GM23338 (cell line): Measurements from ENCODE around the gene SEMG2. TPM values are rescaled to one million over a fixed set of nuclear protein-coding genes. Genes with fewer than 3 reads are reported as not detected.

Experiments used
- ATAC-seq: fragments of 200-7000 bp; cut with Tn5 transposase; 3 replicates; pipeline ENCODE4 v1.9.1; 2020
- DNase-seq: peaks from one replicate; pipeline ENCODE4 v3.0.0-alpha.2; 2015; ENCODE audit warnings: low spot score
- H2AFZ ChIP-seq: fragments of 200-600 bp; sonication (generic); 2 replicates; pipeline ENCODE4 v1.8.0; 2016; ENCODE audit warnings: antibody characterized with exemption, mild to moderate bottlenecking, moderate library complexity
- H3F3A ChIP-seq: fragments of 200-600 bp; sonication (generic); replicated peaks from 2 replicates; pipeline ENCODE4 v1.8.0; 2017; ENCODE audit warnings: antibody characterized with exemption, mixed run types, low read depth
- H3K27ac ChIP-seq: fragments of 200-600 bp; sonication (generic); 2 replicates; pipeline ENCODE4 v1.6.1; 2016; ENCODE audit warnings: low read depth
- H3K27me3 ChIP-seq: fragments of 200-600 bp; sonication (generic); 2 replicates; pipeline ENCODE4 v1.8.0; 2016; ENCODE audit warnings: mild to moderate bottlenecking, mixed run types, moderate library complexity; ENCODE audit not compliant: insufficient read depth
- H3K36me3 ChIP-seq: fragments of 200-600 bp; sonication (generic); 2 replicates; pipeline ENCODE4 v1.8.0; 2016; ENCODE audit warnings: mild to moderate bottlenecking; ENCODE audit not compliant: insufficient read depth
- H3K4me1 ChIP-seq: fragments of 200-600 bp; sonication (generic); 2 replicates; pipeline ENCODE4 v1.8.0; 2016; ENCODE audit warnings: mild to moderate bottlenecking, moderate library complexity; ENCODE audit not compliant: insufficient read depth
- H3K4me2 ChIP-seq: fragments of 200-600 bp; sonication (generic); 2 replicates; pipeline ENCODE4 v1.7.1; 2017; ENCODE audit warnings: mixed run types
- H3K4me3 ChIP-seq: fragments of 200-600 bp; sonication (generic); 2 replicates; pipeline ENCODE4 v1.6.1; 2016; ENCODE audit warnings: mixed run types
- H3K79me2 ChIP-seq: fragments of 200-600 bp; sonication (generic); replicated peaks from 2 replicates; pipeline ENCODE4 v1.8.0; 2017; ENCODE audit warnings: mild to moderate bottlenecking; ENCODE audit not compliant: insufficient read depth
- H3K9me2 ChIP-seq: fragments of 200-600 bp; sonication (generic); 2 replicates; pipeline ENCODE4 v1.8.0; 2017; ENCODE audit not compliant: insufficient read depth
- H4K20me1 ChIP-seq: fragments of 200-600 bp; sonication (generic); replicated peaks from 2 replicates; pipeline ENCODE4 v1.8.0; 2017; ENCODE audit warnings: mild to moderate bottlenecking; ENCODE audit not compliant: insufficient read depth
- H3K27ac Mint-ChIP-seq: 2 replicates; pipeline ENCODE4 v1.8.0; 2020; ENCODE audit warnings: inconsistent platforms, mild to moderate bottlenecking, moderate library complexity, mixed read lengths
- H3K27me3 Mint-ChIP-seq: 3 replicates; pipeline ENCODE4 v1.8.0; 2022; ENCODE audit warnings: low read depth, mild to moderate bottlenecking, moderate library complexity, mixed read lengths, inconsistent platforms; ENCODE audit not compliant: insufficient read depth, poor library complexity
- H3K36me3 Mint-ChIP-seq: 3 replicates; pipeline ENCODE4 v1.8.0; 2021; ENCODE audit warnings: low read depth, mild to moderate bottlenecking, inconsistent platforms, moderate library complexity, mixed read lengths
- H3K4me1 Mint-ChIP-seq: 3 replicates; pipeline ENCODE4 v1.8.0; 2020; ENCODE audit warnings: mild to moderate bottlenecking, inconsistent platforms, mixed read lengths
- H3K4me3 Mint-ChIP-seq: 3 replicates; pipeline ENCODE4 v1.8.0; 2021; ENCODE audit warnings: moderate library complexity, mild to moderate bottlenecking, inconsistent platforms, mixed read lengths
- H3K9me3 Mint-ChIP-seq: 3 replicates; pipeline ENCODE4 v1.8.0; 2020; ENCODE audit warnings: moderate library complexity, mild to moderate bottlenecking, inconsistent platforms, mixed read lengths
- CREB1 ChIP-seq: fragments of 250-450 bp; sonication (Bioruptor Pico); IDR thresholded peaks from 2 replicates; pipeline ENCODE4 v1.5.0; 2020; ENCODE audit warnings: low read depth, mild to moderate bottlenecking, moderate library complexity
- ETS1 ChIP-seq: IDR thresholded peaks from 2 replicates; pipeline ENCODE4 v1.6.1; 2016; ENCODE audit warnings: antibody characterized with exemption
- EZH2 ChIP-seq: fragments of 200-600 bp; sonication (generic); IDR thresholded peaks from one replicate; pipeline ENCODE4 v1.8.0; 2017; ENCODE audit warnings: antibody characterized with exemption, mild to moderate bottlenecking, low read depth; ENCODE audit not compliant: unreplicated experiment
- EZH2phosphoT487 ChIP-seq: fragments of 200-600 bp; sonication (generic); IDR thresholded peaks from one replicate; pipeline ENCODE4 v1.8.1; 2018; ENCODE audit warnings: antibody characterized with exemption; ENCODE audit not compliant: unreplicated experiment
- JUNB ChIP-seq: IDR thresholded peaks from one replicate; pipeline ENCODE4 v1.6.1; 2016; ENCODE audit warnings: antibody characterized with exemption; ENCODE audit not compliant: unreplicated experiment
- NANOG ChIP-seq: IDR thresholded peaks from 2 replicates; pipeline ENCODE4 v1.6.1; 2016; ENCODE audit warnings: antibody characterized with exemption, borderline replicate concordance
- POLR2AphosphoS5 ChIP-seq: IDR thresholded peaks from 2 replicates; pipeline ENCODE4 v1.6.1; 2016; ENCODE audit warnings: antibody characterized with exemption, low read depth
- REST ChIP-seq: IDR thresholded peaks from one replicate; pipeline ENCODE4 v1.6.1; 2018; ENCODE audit warnings: antibody characterized with exemption; ENCODE audit not compliant: unreplicated experiment
- STAT1 ChIP-seq: IDR thresholded peaks from one replicate; pipeline ENCODE4 v1.6.1; 2016; ENCODE audit warnings: antibody characterized with exemption; ENCODE audit not compliant: unreplicated experiment
- ZNF114 ChIP-seq: fragments of 250-450 bp; sonication (Bioruptor Pico); IDR thresholded peaks from 2 replicates; pipeline ENCODE4 v1.5.0; 2020; ENCODE audit warnings: mild to moderate bottlenecking, moderate library complexity
- ZNF331 ChIP-seq: fragments of 250-450 bp; sonication (Bioruptor Pico); IDR thresholded peaks from 2 replicates; pipeline ENCODE4 v1.5.0; 2020; ENCODE audit warnings: low read depth, mild to moderate bottlenecking, moderate library complexity
- ZNF462 ChIP-seq: fragments of 250-450 bp; sonication (Bioruptor Pico); IDR thresholded peaks from 2 replicates; pipeline ENCODE4 v1.5.0; 2020; ENCODE audit warnings: mild to moderate bottlenecking, moderate library complexity
- polyA plus RNA-seq: library from polyadenylated mRNA; unstranded; fragments of >200 nt; fragmentation: Nextera tagmentation; extraction: Ambion mirVana; gene quantifications from 2 replicates; pipeline ENCODE4 v1.2.1, GENCODE V29; 2016
- total RNA-seq: library from RNA; depleted of rRNA; stranded (reverse); fragments of >200 nt; shearing (Covaris generic); gene quantifications from 2 replicates; pipeline ENCODE4 v1.2.3, GENCODE V29; 2014

The SEMG2 gene
- total and polyA plus RNA-seq, 2 experiments from 2014 or later, result not detected

GRCh38 chr20:45254383-45255262, 33.5 kb downstream of the SEMG2 start, which contains the start of gene SLPI (continued):
- TF ChIP-seq ZNF462 (CRISPR knock-in tag), result no peak
- no peak for TF ChIP-seq ZNF114
- TF ChIP-seq EZH2phosphoT487, result no peak
- no peak for TF ChIP-seq ZNF331 (CRISPR knock-in tag)
- TF ChIP-seq JUNB, result no peak

GRCh38 chr20:45257161-45257560, 36.0 kb downstream of the SEMG2 start:
- no peak overlapping the region; the same call in 1 of the 2 replicates for H2AFZ ChIP-seq
- H3K27me3 Mint-ChIP-seq, result no peaks in the 10 kb centered on the region
- no peaks in the 10 kb centered on the region for H3K79me2 ChIP-seq
- H3F3A ChIP-seq, result no peaks in the 10 kb centered on the region
- no peak overlapping the region for H3K4me3 ChIP-seq
- no peaks in the 10 kb centered on the region for H3K9me3 Mint-ChIP-seq
- no peaks in the 10 kb centered on the region for H4K20me1 ChIP-seq
- no peak overlapping the region for H3K4me2 ChIP-seq
- no peak overlapping the region for H3K27ac Mint-ChIP-seq
- ATAC-seq (no peak), DNase-seq (no peak)
- H3K36me3 ChIP-seq, result no peaks in the 10 kb centered on the region
- peaks cover 9% of the 10 kb centered on the region for H3K4me1 Mint-ChIP-seq
- H3K9me2 ChIP-seq, result peaks cover 3% of the 10 kb centered on the region; the same call in 1 of the 2 replicates
- H3K4me1 ChIP-seq, result peaks cover 7% of the 10 kb centered on the region
- no peak overlapping the region for H3K4me3 Mint-ChIP-seq
- H3K27ac ChIP-seq, result no peak overlapping the region
- no peaks in the 10 kb centered on the region for H3K27me3 ChIP-seq
- H3K36me3 Mint-ChIP-seq, result no peaks in the 10 kb centered on the region
- TF ChIP-seq POLR2AphosphoS5 (no peak), CREB1 (CRISPR knock-in tag) (no peak), NANOG (no peak), EZH2 (no peak), ETS1 (no peak), EZH2phosphoT487 (no peak), ZNF331 (CRISPR knock-in tag) (no peak), REST (no peak), STAT1 (no peak)
